ENCODE measurements around the gene EN1.

The EN1 gene

DNA sequence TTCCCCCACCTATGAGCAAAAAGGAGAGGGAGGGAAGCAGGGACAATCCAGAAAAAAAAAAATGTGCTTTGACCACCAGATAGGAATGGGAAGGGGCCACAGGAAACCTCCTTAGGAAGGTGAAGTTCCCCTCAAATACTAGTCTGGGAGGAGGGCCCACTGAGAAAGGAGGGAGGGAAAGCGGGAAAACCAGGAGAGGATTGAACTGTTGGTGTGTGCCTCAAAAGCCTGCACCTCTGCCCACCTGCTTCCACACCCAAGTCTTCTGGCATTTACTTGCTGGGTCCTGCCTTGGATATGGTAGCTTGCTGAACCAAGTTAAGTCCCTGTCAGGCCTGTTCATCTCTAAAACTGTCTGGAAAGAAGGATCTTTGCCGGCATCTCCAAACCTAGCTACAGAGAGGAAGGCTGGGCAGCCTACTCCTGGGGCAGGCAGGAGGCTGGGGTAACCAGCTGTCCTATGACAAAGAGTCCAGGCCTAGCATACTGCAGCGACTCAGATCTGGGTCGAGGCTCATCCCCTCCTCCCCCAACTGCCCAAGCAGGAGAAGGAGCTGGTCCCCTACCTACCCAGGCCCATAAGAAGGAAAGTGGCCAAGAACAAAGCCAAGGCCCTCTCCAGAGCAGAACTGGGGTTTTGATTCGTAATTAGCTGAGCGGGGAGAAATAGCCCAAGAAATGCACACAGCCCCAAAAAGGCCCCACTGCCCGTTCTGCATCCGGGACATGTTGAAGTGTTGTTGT lies 3.0 kb downstream of the EN1 start:
- Histone ChIP-seq H3K9me3 (ENCODE audit: control insufficient read depth in 2 of 2, low read length in 2 of 2) (no peaks in the 10 kb centered on the region), H3K4me1 (ENCODE audit: control insufficient read depth in 2 of 2, insufficient read depth in 2 of 2, low read length in 2 of 2) (peaks cover 0 to 4% of the 10 kb centered on the region in 2 donors), H3K36me3 (ENCODE audit: control insufficient read depth in 2 of 2, insufficient read depth in 2 of 2, low read length in 2 of 2) (no peaks in the 10 kb centered on the region), H3K9ac (ENCODE audit: low read depth in 1 of 2, low read length in 2 of 2) (no peak overlapping the region), H3K27ac (ENCODE audit: low read depth in 2 of 2, low read length in 2 of 2) (no peak overlapping the region), H3K27me3 (ENCODE audit: control insufficient read depth in 2 of 2, insufficient read depth in 2 of 2, low read length in 2 of 2) (peaks cover 72 to 80% of the 10 kb centered on the region in 2 donors), H3K4me3 (ENCODE audit: low read length in 2 of 2) (no peak overlapping the region)

DNA sequence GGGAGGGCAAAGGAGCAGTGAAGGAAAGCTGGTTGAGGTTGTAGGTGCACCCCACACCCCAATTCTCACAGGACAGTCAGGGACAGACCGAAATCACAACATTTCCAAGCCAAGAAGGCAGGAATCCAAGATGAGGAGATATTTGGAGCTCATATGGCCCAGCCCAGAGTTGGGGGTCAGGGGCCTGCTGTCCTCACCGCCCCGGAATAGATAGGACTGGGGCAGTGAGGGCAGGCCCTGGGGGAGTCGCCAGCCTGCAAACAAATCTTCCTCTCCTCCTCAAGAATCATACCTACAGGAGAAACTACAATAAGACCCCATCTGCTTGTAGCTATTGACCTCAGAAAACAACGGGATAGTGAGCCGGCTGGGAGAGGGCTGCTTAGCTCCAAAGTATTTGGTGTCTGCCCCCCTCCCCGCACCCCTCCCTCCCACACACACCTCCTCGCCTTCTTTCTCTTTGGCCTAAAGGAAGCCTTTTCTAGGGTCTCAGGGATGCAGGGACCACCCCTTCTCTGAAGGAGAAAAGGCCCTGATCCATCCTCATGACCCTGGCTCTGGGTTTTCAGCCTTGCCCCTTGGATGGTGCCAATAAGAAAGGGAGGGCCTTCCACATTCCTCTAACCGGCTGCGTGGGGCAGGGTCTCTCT lies 3.8 kb downstream of the EN1 start:
- H3K9me3 ChIP-seq (ENCODE audit: control insufficient read depth in 2 of 2, low read length in 2 of 2) = no peaks in the 10 kb centered on the region
- no peaks in the 10 kb centered on the region for H3K36me3 ChIP-seq (ENCODE audit: control insufficient read depth in 2 of 2, insufficient read depth in 2 of 2, low read length in 2 of 2)
- peaks cover 0 to 4% of the 10 kb centered on the region in 2 donors for H3K4me1 ChIP-seq (ENCODE audit: control insufficient read depth in 2 of 2, insufficient read depth in 2 of 2, low read length in 2 of 2)
- no peak overlapping the region for H3K9ac ChIP-seq (ENCODE audit: low read depth in 1 of 2, low read length in 2 of 2)
- H3K4me3 ChIP-seq (ENCODE audit: low read length in 2 of 2) = no peak overlapping the region
- H3K27me3 ChIP-seq (ENCODE audit: control insufficient read depth in 2 of 2, insufficient read depth in 2 of 2, low read length in 2 of 2) = peaks cover 71 to 73% of the 10 kb centered on the region in 2 donors
- no peak overlapping the region for H3K27ac ChIP-seq (ENCODE audit: low read depth in 2 of 2, low read length in 2 of 2)

DNA sequence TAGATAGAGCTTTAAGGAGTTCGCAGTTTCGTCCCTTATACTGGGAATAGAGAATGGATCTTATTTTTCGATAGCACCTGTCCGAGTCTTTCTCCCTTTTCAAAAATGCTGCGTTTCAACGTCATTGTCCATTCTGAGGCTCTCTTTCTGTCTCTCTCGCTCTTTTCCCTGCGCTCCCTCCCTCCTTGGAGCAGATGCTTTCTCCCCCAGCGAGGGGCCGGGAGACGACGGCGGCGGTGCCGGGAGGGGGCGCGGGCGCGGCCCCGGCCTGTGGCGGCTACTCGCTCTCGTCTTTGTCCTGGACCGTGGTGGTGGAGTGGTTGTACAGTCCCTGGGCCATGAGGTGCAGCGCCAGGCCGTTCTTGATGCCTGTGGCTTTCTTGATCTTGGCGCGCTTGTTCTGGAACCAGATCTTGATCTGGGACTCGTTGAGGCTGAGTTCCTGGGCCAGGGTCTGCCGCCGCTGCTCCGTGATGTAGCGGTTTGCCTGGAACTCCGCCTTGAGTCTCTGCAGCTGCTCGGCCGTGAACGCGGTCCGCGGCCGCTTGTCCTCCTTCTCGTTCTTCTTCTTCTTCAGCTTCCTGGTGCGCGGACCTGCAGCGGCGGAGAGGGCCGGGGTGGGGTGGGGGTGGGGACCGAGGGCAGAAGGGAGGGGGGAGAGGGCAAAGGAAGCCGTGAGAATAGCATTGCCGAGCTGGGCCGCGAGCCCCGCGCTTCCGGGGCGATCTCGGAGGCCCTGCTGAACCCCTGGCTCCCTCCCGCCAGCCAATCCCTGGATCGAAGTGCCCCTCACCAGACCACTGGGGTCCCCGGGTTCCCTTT lies 4.6 kb downstream of the EN1 start:
- no peak overlapping the region for H3K4me3 ChIP-seq (ENCODE audit: low read length in 2 of 2)

DNA sequence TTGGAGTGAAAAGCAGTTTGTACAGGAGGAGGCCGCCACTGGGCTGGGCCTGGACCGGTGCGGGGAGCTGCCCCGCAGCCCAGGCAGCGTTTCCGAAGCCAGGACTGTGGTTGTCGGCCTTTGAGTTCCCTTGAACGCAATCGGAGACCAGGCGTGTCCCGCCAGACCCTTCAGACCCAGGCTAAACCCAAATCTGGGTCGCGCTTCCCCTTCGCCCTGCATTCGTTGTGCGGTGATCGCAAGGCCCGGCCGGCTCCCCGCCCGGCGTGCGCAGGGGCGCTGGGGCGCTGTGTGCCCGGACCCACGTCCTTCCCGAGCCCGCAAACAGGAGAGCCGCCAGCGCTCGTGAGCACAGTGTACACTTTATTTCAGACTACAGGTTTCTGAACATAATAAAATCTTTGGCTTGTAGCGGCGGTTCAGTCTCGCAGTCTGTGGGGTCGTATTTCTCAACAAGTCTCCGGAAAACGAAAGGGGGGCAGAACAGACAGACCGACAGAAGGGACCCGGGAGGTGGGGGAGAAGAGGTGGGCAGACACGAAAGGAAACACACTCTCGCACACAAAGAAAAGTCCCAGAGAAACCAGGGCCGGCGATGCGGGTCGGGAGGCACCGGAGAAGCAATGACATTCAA lies 5.5 kb downstream of the EN1 start:
- peaks cover 75% of the 10 kb centered on the region in 2 donors for H3K27me3 ChIP-seq (ENCODE audit: control insufficient read depth in 2 of 2, insufficient read depth in 2 of 2, low read length in 2 of 2)
- H3K9me3 ChIP-seq (ENCODE audit: control insufficient read depth in 2 of 2, low read length in 2 of 2) = no peaks in the 10 kb centered on the region
- H3K36me3 ChIP-seq (ENCODE audit: control insufficient read depth in 2 of 2, insufficient read depth in 2 of 2, low read length in 2 of 2) = no peaks in the 10 kb centered on the region
- H3K4me1 ChIP-seq (ENCODE audit: control insufficient read depth in 2 of 2, insufficient read depth in 2 of 2, low read length in 2 of 2) = peaks cover 0 to 3% of the 10 kb centered on the region in 2 donors
- H3K9ac ChIP-seq (ENCODE audit: low read depth in 1 of 2, low read length in 2 of 2) = no peak overlapping the region
- H3K27ac ChIP-seq (ENCODE audit: low read depth in 2 of 2, low read length in 2 of 2) = no peak overlapping the region
- no peak overlapping the region for H3K4me3 ChIP-seq (ENCODE audit: low read length in 2 of 2)

More for the DNA sequence above, 4.6 kb downstream of the EN1 start:
- H3K9ac ChIP-seq (ENCODE audit: low read depth in 1 of 2, low read length in 2 of 2) = no peak overlapping the region
- peaks cover 0 to 4% of the 10 kb centered on the region in 2 donors for H3K4me1 ChIP-seq (ENCODE audit: control insufficient read depth in 2 of 2, insufficient read depth in 2 of 2, low read length in 2 of 2)
- no peak overlapping the region for H3K27ac ChIP-seq (ENCODE audit: low read depth in 2 of 2, low read length in 2 of 2)
- H3K27me3 ChIP-seq (ENCODE audit: control insufficient read depth in 2 of 2, insufficient read depth in 2 of 2, low read length in 2 of 2) = peaks cover 70 to 74% of the 10 kb centered on the region in 2 donors
- H3K9me3 ChIP-seq (ENCODE audit: control insufficient read depth in 2 of 2, low read length in 2 of 2) = no peaks in the 10 kb centered on the region
- H3K36me3 ChIP-seq (ENCODE audit: control insufficient read depth in 2 of 2, insufficient read depth in 2 of 2, low read length in 2 of 2) = no peaks in the 10 kb centered on the region

DNA sequence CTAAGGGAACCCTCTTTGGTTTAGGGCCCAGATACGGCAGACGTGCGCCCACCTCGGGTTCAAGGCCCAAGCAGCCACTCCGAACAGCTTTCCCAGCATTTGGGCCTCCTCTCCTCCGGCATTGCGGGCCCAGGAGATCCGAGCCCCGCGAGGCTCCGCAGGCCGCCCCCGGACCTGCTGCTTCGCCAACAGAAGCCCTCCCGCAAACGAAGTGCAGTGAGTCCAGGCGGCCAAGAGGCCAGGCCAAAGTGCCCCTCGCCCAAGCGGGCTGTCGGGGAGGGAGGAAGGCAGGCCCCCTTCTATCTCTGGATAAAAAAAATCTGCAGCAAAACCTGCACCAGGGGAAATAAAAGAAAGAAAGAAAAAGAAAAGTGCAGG lies 6.0 kb downstream of the EN1 start:
- peaks cover 0 to 3% of the 10 kb centered on the region in 2 donors for H3K4me1 ChIP-seq (ENCODE audit: control insufficient read depth in 2 of 2, insufficient read depth in 2 of 2, low read length in 2 of 2)
- no peak overlapping the region for H3K9ac ChIP-seq (ENCODE audit: low read depth in 1 of 2, low read length in 2 of 2)
- H3K27ac ChIP-seq (ENCODE audit: low read depth in 2 of 2, low read length in 2 of 2) = no peak overlapping the region
- peaks cover 80 to 81% of the 10 kb centered on the region in 2 donors for H3K27me3 ChIP-seq (ENCODE audit: control insufficient read depth in 2 of 2, insufficient read depth in 2 of 2, low read length in 2 of 2)
- no peaks in the 10 kb centered on the region for H3K9me3 ChIP-seq (ENCODE audit: control insufficient read depth in 2 of 2, low read length in 2 of 2)
- no peaks in the 10 kb centered on the region for H3K36me3 ChIP-seq (ENCODE audit: control insufficient read depth in 2 of 2, insufficient read depth in 2 of 2, low read length in 2 of 2)
- H3K4me3 ChIP-seq (ENCODE audit: low read length in 2 of 2) = no peak overlapping the region

DNA sequence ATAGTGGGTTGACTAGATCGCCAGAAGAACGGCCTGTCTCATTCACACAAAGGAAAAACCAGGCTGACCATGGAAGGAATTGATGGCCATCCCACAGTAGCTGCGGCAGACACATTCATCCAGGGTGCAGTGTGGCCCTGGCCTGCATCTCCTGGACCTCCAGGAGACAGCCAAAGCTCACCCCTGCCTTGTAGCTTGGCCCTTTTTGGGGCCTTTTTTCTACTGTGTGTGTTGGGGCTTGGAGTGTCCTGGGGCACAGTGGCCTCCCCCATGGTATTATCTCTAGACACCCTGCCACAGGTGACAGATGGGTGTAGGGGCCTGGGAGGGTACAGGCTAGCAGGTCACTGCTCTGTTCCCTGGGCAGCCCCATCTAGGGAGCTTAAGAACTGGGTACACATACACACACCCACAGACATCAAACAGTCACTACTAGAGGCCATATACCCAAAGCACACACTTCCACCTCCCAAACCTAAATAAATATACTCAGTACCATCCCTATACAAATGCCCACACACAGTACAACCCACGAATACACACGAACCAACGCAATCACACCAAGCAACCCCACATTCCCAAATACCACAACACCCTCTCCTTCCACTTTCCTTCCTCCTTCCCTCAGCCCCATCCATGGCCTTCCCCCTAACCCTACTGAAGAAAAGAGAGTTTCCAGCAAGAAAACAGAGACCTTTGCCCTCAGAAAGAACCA lies 8.6 kb downstream of the EN1 start:
- H3K27me3 ChIP-seq (ENCODE audit: control insufficient read depth in 2 of 2, insufficient read depth in 2 of 2, low read length in 2 of 2) = peaks cover 72 to 80% of the 10 kb centered on the region in 2 donors

DNA sequence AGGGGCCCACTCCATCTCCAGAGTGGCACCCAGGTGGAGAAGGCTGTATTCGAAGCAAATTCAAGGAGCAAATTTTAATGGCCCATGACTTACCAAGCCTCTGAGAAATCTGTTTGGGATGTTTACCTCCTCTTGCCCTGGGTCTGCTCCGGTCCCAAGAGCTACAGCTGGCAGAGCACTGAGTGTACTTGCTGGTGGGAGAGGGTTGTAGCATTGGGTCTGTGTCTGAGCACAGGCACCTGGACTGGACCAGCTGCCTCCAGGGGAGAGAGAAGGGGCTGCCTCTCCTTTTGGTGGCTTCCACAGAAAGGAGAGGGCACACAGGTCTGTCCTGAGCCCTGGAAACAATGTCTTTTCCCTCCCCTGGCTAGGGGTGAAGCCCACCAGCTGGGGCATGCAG lies 9.8 kb downstream of the EN1 start:
- Histone ChIP-seq H3K27me3 (ENCODE audit: control insufficient read depth in 2 of 2, insufficient read depth in 2 of 2, low read length in 2 of 2) (peaks cover 73 to 81% of the 10 kb centered on the region in 2 donors), H3K36me3 (ENCODE audit: control insufficient read depth in 2 of 2, insufficient read depth in 2 of 2, low read length in 2 of 2) (no peaks in the 10 kb centered on the region), H3K27ac (ENCODE audit: low read depth in 2 of 2, low read length in 2 of 2) (no peak overlapping the region), H3K4me1 (ENCODE audit: control insufficient read depth in 2 of 2, insufficient read depth in 2 of 2, low read length in 2 of 2) (peaks cover 1 to 6% of the 10 kb centered on the region in 2 donors), H3K9me3 (ENCODE audit: control insufficient read depth in 2 of 2, low read length in 2 of 2) (no peaks in the 10 kb centered on the region), H3K4me3 (ENCODE audit: low read length in 2 of 2) (no peak overlapping the region), H3K9ac (ENCODE audit: low read depth in 1 of 2, low read length in 2 of 2) (no peak overlapping the region)

More for the DNA sequence above, 8.6 kb downstream of the EN1 start:
- H3K9ac ChIP-seq (ENCODE audit: low read depth in 1 of 2, low read length in 2 of 2) = no peak overlapping the region
- H3K4me1 ChIP-seq (ENCODE audit: control insufficient read depth in 2 of 2, insufficient read depth in 2 of 2, low read length in 2 of 2) = peaks cover 3 to 6% of the 10 kb centered on the region in 2 donors
- no peak overlapping the region for H3K27ac ChIP-seq (ENCODE audit: low read depth in 2 of 2, low read length in 2 of 2)
- H3K36me3 ChIP-seq (ENCODE audit: control insufficient read depth in 2 of 2, insufficient read depth in 2 of 2, low read length in 2 of 2) = no peaks in the 10 kb centered on the region
- no peak overlapping the region for H3K4me3 ChIP-seq (ENCODE audit: low read length in 2 of 2)
- no peaks in the 10 kb centered on the region for H3K9me3 ChIP-seq (ENCODE audit: control insufficient read depth in 2 of 2, low read length in 2 of 2)

DNA sequence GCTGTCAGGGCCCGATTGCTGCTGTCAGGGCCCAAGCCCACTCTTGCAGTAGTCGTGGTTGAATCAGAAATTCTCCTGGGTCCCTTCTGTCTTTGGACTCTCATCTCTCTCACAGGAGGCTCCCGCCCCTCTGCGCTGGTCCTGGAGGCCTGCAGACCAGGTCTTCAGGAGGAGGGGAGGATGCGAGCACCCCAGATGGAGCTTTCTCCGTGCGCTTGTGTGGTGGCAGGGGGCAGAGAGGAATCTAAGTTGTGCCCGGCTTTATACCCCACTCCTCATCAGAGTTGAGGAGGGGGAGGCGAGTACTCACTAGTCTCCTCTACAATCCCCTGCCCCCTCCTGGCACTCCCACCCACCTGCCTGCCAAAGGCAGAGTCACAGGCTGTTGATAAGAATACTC lies 10.4 kb downstream of the EN1 start:
- H3K27me3 ChIP-seq (ENCODE audit: control insufficient read depth in 2 of 2, insufficient read depth in 2 of 2, low read length in 2 of 2) = peaks cover 76 to 81% of the 10 kb centered on the region in 2 donors
- H3K27ac ChIP-seq (ENCODE audit: low read depth in 2 of 2, low read length in 2 of 2) = no peak overlapping the region
- no peaks in the 10 kb centered on the region for H3K36me3 ChIP-seq (ENCODE audit: control insufficient read depth in 2 of 2, insufficient read depth in 2 of 2, low read length in 2 of 2)
- no peaks in the 10 kb centered on the region for H3K9me3 ChIP-seq (ENCODE audit: control insufficient read depth in 2 of 2, low read length in 2 of 2)
- H3K9ac ChIP-seq (ENCODE audit: low read depth in 1 of 2, low read length in 2 of 2) = no peak overlapping the region
- H3K4me1 ChIP-seq (ENCODE audit: control insufficient read depth in 2 of 2, insufficient read depth in 2 of 2, low read length in 2 of 2) = peaks cover 0 to 6% of the 10 kb centered on the region in 2 donors
- H3K4me3 ChIP-seq (ENCODE audit: low read length in 2 of 2) = no peak overlapping the region

DNA sequence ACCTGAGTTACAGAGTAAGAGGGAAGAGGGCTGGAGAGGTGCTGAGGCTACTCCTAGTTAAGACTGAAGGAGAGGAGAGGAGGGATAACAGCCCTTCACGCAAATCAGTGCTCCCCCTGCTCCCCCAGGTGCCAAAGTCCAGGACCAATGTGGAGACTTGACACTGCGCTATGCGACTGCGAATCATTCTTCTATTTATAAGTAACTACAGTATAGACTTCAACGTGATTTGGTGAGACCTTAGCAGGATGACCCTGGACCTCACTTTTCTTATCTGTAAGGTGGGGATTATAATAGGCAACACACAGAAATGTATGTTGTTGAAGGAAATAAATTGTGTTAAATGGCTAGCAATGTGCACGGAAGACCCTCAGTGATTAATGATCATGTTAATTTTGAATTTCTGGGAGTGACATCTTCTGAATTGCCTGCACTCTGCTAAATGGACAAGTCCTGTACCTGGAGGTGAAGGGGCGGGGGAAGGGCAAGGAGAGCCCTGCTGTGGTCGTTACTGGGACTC lies 11.0 kb downstream of the EN1 start:
- Histone ChIP-seq H3K9ac (ENCODE audit: low read depth in 1 of 2, low read length in 2 of 2) (no peak overlapping the region), H3K27ac (ENCODE audit: low read depth in 2 of 2, low read length in 2 of 2) (no peak overlapping the region), H3K9me3 (ENCODE audit: control insufficient read depth in 2 of 2, low read length in 2 of 2) (no peaks in the 10 kb centered on the region), H3K36me3 (ENCODE audit: control insufficient read depth in 2 of 2, insufficient read depth in 2 of 2, low read length in 2 of 2) (no peaks in the 10 kb centered on the region), H3K4me3 (ENCODE audit: low read length in 2 of 2) (no peak overlapping the region), H3K27me3 (ENCODE audit: control insufficient read depth in 2 of 2, insufficient read depth in 2 of 2, low read length in 2 of 2) (peaks cover 77 to 81% of the 10 kb centered on the region in 2 donors), H3K4me1 (ENCODE audit: control insufficient read depth in 2 of 2, insufficient read depth in 2 of 2, low read length in 2 of 2) (peaks cover 0 to 6% of the 10 kb centered on the region in 2 donors)

All from mucosa of rectum (tissue), 2 donors.